RPMI8226 (cell line): Measurements from ENCODE around the gene ICAM3.
A peak's percentile ranks its signal among the peaks of the same experiment; 100 is the strongest.

Experiments used
- DNase-seq: peaks from one replicate; pipeline ENCODE4 v3.0.0-alpha.2; 2015

The ICAM3 gene

DNA sequence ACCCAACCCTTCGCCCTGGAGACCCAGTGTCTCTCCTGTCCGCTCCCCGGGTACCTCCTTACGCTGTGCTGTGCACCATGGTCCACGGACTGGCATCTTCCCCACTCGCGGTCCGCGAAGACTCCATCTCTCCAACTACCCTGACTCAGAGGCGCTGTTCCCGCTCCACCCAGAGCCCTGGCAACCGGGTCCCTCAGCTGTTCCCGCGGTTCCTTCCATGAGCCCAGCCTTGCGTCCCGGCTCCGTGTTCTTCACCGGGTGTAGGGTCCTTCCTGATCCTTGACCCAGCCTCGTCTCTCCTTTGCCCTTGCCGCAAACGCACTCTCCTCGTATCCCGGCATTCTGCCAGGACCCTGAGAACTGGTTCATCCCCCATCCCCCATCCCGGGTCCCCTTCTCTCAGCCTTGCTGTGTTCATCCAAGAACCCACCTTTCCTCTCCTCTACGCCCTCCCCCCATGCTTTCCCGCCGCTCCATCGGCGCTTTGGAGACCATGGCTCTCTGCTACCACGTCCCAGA is 49.0 kb downstream of the ICAM3 start:
- peak; percentile 54 for DNase-seq

DNA sequence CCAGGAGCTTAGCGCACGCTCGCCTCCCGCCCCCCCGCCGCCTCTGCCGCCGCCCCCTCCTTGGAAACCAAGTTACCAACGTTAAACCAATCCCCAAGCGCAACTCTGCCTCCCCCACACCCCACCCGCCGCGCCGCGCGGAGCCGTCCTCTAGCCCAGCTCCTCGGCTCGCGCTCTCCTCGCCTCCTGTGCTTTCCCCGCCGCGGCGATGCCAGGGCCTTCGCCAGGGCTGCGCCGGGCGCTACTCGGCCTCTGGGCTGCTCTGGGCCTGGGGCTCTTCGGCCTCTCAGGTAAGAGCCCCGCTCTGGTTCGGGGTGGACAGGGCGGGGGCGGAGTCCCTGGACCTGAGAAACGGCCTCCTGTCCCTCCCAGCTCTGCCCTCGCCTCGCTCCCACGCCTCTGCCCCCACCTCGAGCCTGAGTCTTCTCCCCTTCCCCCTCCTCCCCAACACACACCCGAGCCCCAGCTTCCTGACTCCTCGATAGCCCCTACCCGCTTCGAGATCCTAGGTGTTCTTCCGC is 49.5 kb downstream of the ICAM3 start, which contains the start of gene ICAM5:
ICAM5 (plus strand) TSS at position 117 of the 521 bp plus-strand sequence; CDS start at position 209, 92 bp downstream.
- DNase-seq, result peak; percentile 83

- peak; percentile 96 for DNase-seq
Measured at GRCh38 chr19:10289167-10289835, 50.1 kb downstream of the ICAM3 start.

GRCh38 chr19:10288662-10289166 is 50.7 kb downstream of the ICAM3 start:
- DNase-seq, result peak; percentile 88

- DNase-seq, result peak; percentile 82
Measured at GRCh38 chr19:10286803-10287737, 52.4 kb downstream of the ICAM3 start, which contains the start of gene ICAM4. Gene ICAM4 (plus strand): TSS chr19:10286955. CDS start chr19:10287013, 58 bp downstream.

- no peak for DNase-seq
Measured at GRCh38 chr19:10285393-10285792, 54.0 kb downstream of the ICAM3 start.

DNA sequence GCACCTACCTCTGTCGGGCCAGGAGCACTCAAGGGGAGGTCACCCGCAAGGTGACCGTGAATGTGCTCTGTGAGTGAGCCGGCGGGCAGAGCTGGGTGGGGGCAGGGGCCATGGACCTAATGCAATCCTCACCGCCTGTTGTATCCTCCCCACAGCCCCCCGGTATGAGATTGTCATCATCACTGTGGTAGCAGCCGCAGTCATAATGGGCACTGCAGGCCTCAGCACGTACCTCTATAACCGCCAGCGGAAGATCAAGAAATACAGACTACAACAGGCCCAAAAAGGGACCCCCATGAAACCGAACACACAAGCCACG is 54.5 kb downstream of the ICAM3 start:
- no peak for DNase-seq

DNA sequence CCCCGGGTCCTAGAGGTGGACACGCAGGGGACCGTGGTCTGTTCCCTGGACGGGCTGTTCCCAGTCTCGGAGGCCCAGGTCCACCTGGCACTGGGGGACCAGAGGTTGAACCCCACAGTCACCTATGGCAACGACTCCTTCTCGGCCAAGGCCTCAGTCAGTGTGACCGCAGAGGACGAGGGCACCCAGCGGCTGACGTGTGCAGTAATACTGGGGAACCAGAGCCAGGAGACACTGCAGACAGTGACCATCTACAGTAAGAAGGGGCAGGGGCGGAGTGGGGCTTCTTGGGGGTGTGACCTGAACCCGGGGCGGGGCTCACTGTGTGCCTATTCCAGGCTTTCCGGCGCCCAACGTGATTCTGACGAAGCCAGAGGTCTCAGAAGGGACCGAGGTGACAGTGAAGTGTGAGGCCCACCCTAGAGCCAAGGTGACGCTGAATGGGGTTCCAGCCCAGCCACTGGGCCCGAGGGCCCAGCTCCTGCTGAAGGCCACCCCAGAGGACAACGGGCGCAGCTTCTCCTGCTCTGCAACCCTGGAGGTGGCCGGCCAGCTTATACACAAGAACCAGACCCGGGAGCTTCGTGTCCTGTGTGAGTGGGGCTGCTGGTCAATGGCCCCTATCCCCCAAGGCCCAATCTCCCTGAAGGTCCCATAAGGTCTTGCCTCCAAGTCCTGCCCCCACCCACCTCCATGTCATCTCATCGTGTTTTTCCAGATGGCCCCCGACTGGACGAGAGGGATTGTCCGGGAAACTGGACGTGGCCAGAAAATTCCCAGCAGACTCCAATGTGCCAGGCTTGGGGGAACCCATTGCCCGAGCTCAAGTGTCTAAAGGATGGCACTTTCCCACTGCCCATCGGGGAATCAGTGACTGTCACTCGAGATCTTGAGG is 55.1 kb downstream of the ICAM3 start:
- no peak for DNase-seq
